ENCODE measurements around the gene AUTS2.

Gene AUTS2

GRCh38 chr7:69599955-69600709 is 1.9 kb downstream of the AUTS2 start (continued):
- TF ChIP-seq REPIN1 (tag by site-specific recombination; IDR thresholded peaks at IDR 0.05; ENCODE audit: low read depth) (no peak), ZNF600 (tag by site-specific recombination; IDR thresholded peaks at IDR 0.05) (0 out of 2 replicates have a peak, but pooled peaks have one; percentile 35), ZNF426 (tag by site-specific recombination; IDR thresholded peaks at IDR 0.05) (no peak), ZNF138 (tag by site-specific recombination; IDR thresholded peaks at IDR 0.05; ENCODE audit: borderline replicate concordance) (no peak), ZNF623 (tag by site-specific recombination; IDR thresholded peaks at IDR 0.05) (no peak), ZBTB6 (tag by site-specific recombination; IDR thresholded peaks at IDR 0.05) (no peak), ZBTB1 (tag by site-specific recombination; IDR thresholded peaks at IDR 0.05) (no peak), ZNF18 (tag by site-specific recombination; IDR thresholded peaks at IDR 0.05) (peak; percentile 14; the same call in 1 of the 2 replicates), CTCF (tag by site-specific recombination; IDR thresholded peaks at IDR 0.05) (0 out of 2 replicates have a peak, but pooled peaks have one; percentile 25), ZNF654 (tag by site-specific recombination; IDR thresholded peaks at IDR 0.05; ENCODE audit: low read depth) (peak; percentile 4; the same call in 1 of the 2 replicates), ZNF488 (tag by site-specific recombination; IDR thresholded peaks at IDR 0.05) (no peak), ZNF626 (tag by site-specific recombination; IDR thresholded peaks at IDR 0.05) (no peak), ZSCAN5A (tag by site-specific recombination; IDR thresholded peaks at IDR 0.05) (no peak), ZFP69B (tag by site-specific recombination; IDR thresholded peaks at IDR 0.05) (no peak), ZNF837 (tag by site-specific recombination; IDR thresholded peaks at IDR 0.05) (no peak), ZNF513 (tag by site-specific recombination; IDR thresholded peaks at IDR 0.05) (0 out of 2 replicates have a peak, but pooled peaks have one; percentile 17), ZNF10 (tag by site-specific recombination; IDR thresholded peaks at IDR 0.05) (no peak), ZFHX2 (tag by site-specific recombination; conservative IDR thresholded peaks at IDR 0.05) (peak; percentile 36; the same call in 1 of the 2 replicates), ZNF24 (tag by site-specific recombination; IDR thresholded peaks at IDR 0.05) (peak; percentile 27; the same call in 1 of the 2 replicates), ZNF146 (tag by site-specific recombination; IDR thresholded peaks at IDR 0.05) (no peak), ZNF239 (tag by site-specific recombination; IDR thresholded peaks at IDR 0.05) (no peak), ZNF221 (tag by site-specific recombination; IDR thresholded peaks at IDR 0.05; ENCODE audit: borderline replicate concordance) (no peak), ZNF645 (tag by site-specific recombination; IDR thresholded peaks at IDR 0.05) (0 out of 2 replicates have a peak, but pooled peaks have one; percentile 8), BCL11A (tag by site-specific recombination; IDR thresholded peaks at IDR 0.05; ENCODE audit: low read depth) (no peak), ZNF202 (tag by site-specific recombination; IDR thresholded peaks at IDR 0.05; ENCODE audit: borderline replicate concordance) (no peak), ZFP41 (tag by site-specific recombination; IDR thresholded peaks at IDR 0.05; ENCODE audit: borderline replicate concordance) (no peak)
